AG04450 (cell line): ENCODE data around the gene PRKCH. TPM values are rescaled to one million over a fixed set of nuclear protein-coding genes. Genes with fewer than 3 reads are reported as not detected.

Experiments
- CTCF ChIA-PET: fragments of 300-600, 350-600 bp; formaldehyde crosslinking; extraction: SDS; loops from one replicate; lab custom pipeline; 2022; ENCODE audit warnings: antibody characterized with exemption, inconsistent platforms; lab: Charles Lee
- POLR2A ChIA-PET: fragments of 350-600 bp; formaldehyde crosslinking; extraction: SDS; loops from one replicate; lab custom pipeline; 2021; ENCODE audit warnings: antibody characterized with exemption, inconsistent platforms; lab: Yijun Ruan, JAX
- DNase-seq: peaks from one replicate; pipeline ENCODE4 v3.0.0-alpha.2; 2011; ENCODE audit warnings: low read depth, low spot score
- H3K27ac ChIP-seq: one replicate; pipeline ENCODE4 v1.5.1; 2012; ENCODE audit warnings: low read depth, low read length, control low read depth
- H3K27me3 ChIP-seq: one replicate; pipeline ENCODE4 v1.6.0; 2012; ENCODE audit warnings: low read length; ENCODE audit not compliant: control insufficient read depth, insufficient read depth
- H3K4me3 ChIP-seq: 2 replicates; pipeline ENCODE4 v1.5.1; 2011; ENCODE audit warnings: mild to moderate bottlenecking, low read depth, low read length, control low read depth
- H3K9me3 ChIP-seq: 2 replicates; pipeline ENCODE4 v1.5.1; 2012; ENCODE audit warnings: low read length; ENCODE audit not compliant: control insufficient read depth, insufficient read depth
- CTCF ChIP-seq: IDR thresholded peaks from 2 replicates; pipeline ENCODE4 v1.5.1; 2011; ENCODE audit warnings: low read depth, low read length, control low read depth, inconsistent platforms
- polyA plus RNA-seq: library from polyadenylated mRNA; depleted of rRNA; stranded (reverse); fragments of >200 nt; gene quantifications from 2 replicates; pipeline ENCODE4 v1.2.3, GENCODE V29; 2011

The PRKCH gene
- polyA plus RNA-seq, 1 experiment: 1.6 TPM

- ChIA-PET POLR2A (interaction anchor here (0.5 to 1.3 kb wide), 4 partner anchors 16 to 73 kb away, joined by 3 to 10 read pairs (median 4); no protein-coding TSS in a partner anchor), CTCF (interaction anchor here (1.6 to 2.3 kb wide), 2 partner anchors 18 to 54 kb away, joined by 3 to 12 read pairs; no protein-coding TSS in a partner anchor)
- DNase-seq: peak; percentile 81
- H3K4me3 ChIP-seq: no peak overlapping the region
- H3K27ac ChIP-seq: peak overlapping the region; percentile 32
- no peaks in the 10 kb centered on the region for H3K9me3 ChIP-seq
- no peak for TF ChIP-seq CTCF
- no peaks in the 10 kb centered on the region for H3K27me3 ChIP-seq
These were observed 171.9 kb downstream of the PRKCH start for GRCh38 chr14:61493239-61493638.

GRCh38 chr14:61494018-61494417 is 172.6 kb downstream of the PRKCH start:
- TF ChIP-seq CTCF: no peak
- Histone ChIP-seq H3K27me3 (no peaks in the 10 kb centered on the region), H3K9me3 (no peaks in the 10 kb centered on the region), H3K27ac (no peak overlapping the region), H3K4me3 (no peak overlapping the region)
- no peak for DNase-seq
- POLR2A ChIA-PET: no interaction called here
- CTCF ChIA-PET: interaction anchor here (1.6 to 2.3 kb wide), 2 partner anchors 19 to 53 kb away, joined by 3 to 12 read pairs; no protein-coding TSS in a partner anchor

- DNase-seq: no peak
- CTCF ChIA-PET: interaction anchor here (0.9 kb wide), 1 partner anchor 20 kb away, joined by 3 read pairs; no protein-coding TSS in a partner anchor
- no peaks in the 10 kb centered on the region for H3K9me3 ChIP-seq
- no peak overlapping the region for H3K4me3 ChIP-seq
- H3K27ac ChIP-seq: no peak overlapping the region
- POLR2A ChIA-PET: no interaction called here
- no peaks in the 10 kb centered on the region for H3K27me3 ChIP-seq
- no peak for TF ChIP-seq CTCF
These were observed 174.4 kb downstream of the PRKCH start for GRCh38 chr14:61495809-61496208.

- TF ChIP-seq CTCF: no peak
- Histone ChIP-seq H3K27ac (no peak overlapping the region), H3K27me3 (no peaks in the 10 kb centered on the region), H3K9me3 (no peaks in the 10 kb centered on the region), H3K4me3 (no peak overlapping the region)
- ChIA-PET CTCF (interaction anchor here (2.2 kb wide), 1 partner anchor 23 kb away, joined by 11 read pairs; no protein-coding TSS in a partner anchor), POLR2A (interaction anchor here (0.8 kb wide), 1 partner anchor 10 kb away, joined by 3 read pairs; no protein-coding TSS in a partner anchor)
- DNase-seq: no peak
These were observed 176.9 kb downstream of the PRKCH start for GRCh38 chr14:61498303-61498702.

GRCh38 chr14:61498811-61499210 is 177.4 kb downstream of the PRKCH start:
- TF ChIP-seq CTCF: no peak
- POLR2A ChIA-PET: interaction anchor here (0.5 to 0.8 kb wide), 2 partner anchors 9 to 161 kb away, joined by 3 to 4 read pairs; no protein-coding TSS in a partner anchor
- no peak overlapping the region for H3K4me3 ChIP-seq
- H3K27me3 ChIP-seq: no peaks in the 10 kb centered on the region
- H3K27ac ChIP-seq: no peak overlapping the region
- DNase-seq: peak; percentile 24
- CTCF ChIA-PET: interaction anchor here (2.2 kb wide), 1 partner anchor 24 kb away, joined by 11 read pairs; no protein-coding TSS in a partner anchor
- no peaks in the 10 kb centered on the region for H3K9me3 ChIP-seq
